Choroid plexus epithelial cell (primary cell): ENCODE measurements around the gene NEUROG1.

Experiments used
- DNase-seq: peaks from one replicate; pipeline ENCODE4 v3.0.0-alpha.2; 2010; ENCODE audit warnings: low read depth
- H3K4me3 ChIP-seq: 2 replicates; pipeline ENCODE4 v1.5.1; 2011; ENCODE audit warnings: low read depth, mild to moderate bottlenecking, control low read depth, low read length, moderate library complexity
- CTCF ChIP-seq: conservative IDR thresholded peaks from 2 replicates; pipeline ENCODE4 v1.5.1; 2011; ENCODE audit warnings: low read depth, mild to moderate bottlenecking, control low read depth, inconsistent platforms, low read length, moderate library complexity

The NEUROG1 gene

GRCh38 chr5:135568923-135569360 lies 33.2 kb upstream of the NEUROG1 start:
- no peak for DNase-seq
- H3K4me3 ChIP-seq: no peak overlapping the region
- TF ChIP-seq CTCF: no peak

GRCh38 chr5:135568246-135568645 lies 32.5 kb upstream of the NEUROG1 start:
- H3K4me3 ChIP-seq: no peak overlapping the region
- TF ChIP-seq CTCF: no peak
- DNase-seq: no peak

GRCh38 chr5:135567661-135568060 lies 31.9 kb upstream of the NEUROG1 start:
- H3K4me3 ChIP-seq: no peak overlapping the region
- TF ChIP-seq CTCF: no peak
- DNase-seq: peak; percentile 5

GRCh38 chr5:135566422-135567400 lies 30.9 kb upstream of the NEUROG1 start:
- no peak for TF ChIP-seq CTCF
- DNase-seq: no peak
- H3K4me3 ChIP-seq: no peak overlapping the region

GRCh38 chr5:135565725-135566421 lies 30.1 kb upstream of the NEUROG1 start:
- DNase-seq: peak; percentile 71
- no peak overlapping the region for H3K4me3 ChIP-seq
- peak; percentile 97 for TF ChIP-seq CTCF

- no peak for TF ChIP-seq CTCF
- H3K4me3 ChIP-seq: no peak overlapping the region
Observed at GRCh38 chr5:135565266-135565665, 29.5 kb upstream of the NEUROG1 start.

More at GRCh38 chr5:135565266-135565665, 29.5 kb upstream of the NEUROG1 start:
- DNase-seq: no peak
